HG03521 (cell line): Measurements from ENCODE around the gene KATNB1.

Experiments used
- ATAC-seq: cut with Tn5 transposase; IDR thresholded peaks from one replicate; pipeline ENCODE4 v1.9.1; 2021; ENCODE audit warnings: mild to moderate bottlenecking, moderate library complexity; ENCODE audit not compliant: unreplicated experiment

KATNB1 gene

DNA sequence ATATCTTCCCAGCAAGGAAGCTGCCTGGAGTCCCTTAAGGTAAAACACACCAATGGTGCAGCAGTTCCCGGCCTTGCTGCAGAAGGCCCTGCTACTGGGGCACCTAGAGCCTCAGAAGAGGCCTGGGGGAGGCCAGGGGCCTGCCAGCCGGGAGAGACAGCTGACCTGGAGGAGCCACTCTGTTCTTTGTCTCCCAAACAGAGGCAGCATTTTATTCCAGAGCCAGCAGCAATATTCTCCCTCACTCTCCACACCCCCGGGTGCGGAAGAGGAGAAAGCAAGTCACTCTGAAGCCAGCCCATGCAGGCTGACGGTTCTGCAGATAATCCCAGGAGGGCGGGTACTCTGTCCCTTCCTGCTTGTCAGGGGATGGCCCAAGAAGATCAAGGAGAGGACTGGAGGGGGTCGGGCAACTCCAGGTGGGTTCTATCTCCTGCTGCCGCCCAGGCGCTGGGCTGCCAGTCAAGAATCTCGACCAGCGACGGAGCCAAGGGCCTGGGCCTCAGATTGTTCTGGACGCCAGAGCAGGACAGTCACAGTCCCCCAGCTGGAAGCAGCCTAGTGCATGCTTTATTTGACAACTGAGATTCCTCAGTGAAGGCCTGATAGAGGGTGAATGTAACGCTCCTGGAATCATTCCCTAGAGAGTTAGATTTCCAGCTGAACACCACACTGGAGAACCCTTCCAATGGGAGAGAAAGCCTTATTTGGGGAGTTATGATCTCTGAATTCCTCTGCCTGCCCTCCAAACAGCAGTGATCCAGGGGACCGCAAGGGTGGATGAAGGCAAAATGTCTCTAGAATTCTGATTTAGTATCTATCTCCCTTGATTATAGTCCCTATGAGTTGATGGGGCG is 67.8 kb downstream of the KATNB1 start:
- no peak for ATAC-seq

DNA sequence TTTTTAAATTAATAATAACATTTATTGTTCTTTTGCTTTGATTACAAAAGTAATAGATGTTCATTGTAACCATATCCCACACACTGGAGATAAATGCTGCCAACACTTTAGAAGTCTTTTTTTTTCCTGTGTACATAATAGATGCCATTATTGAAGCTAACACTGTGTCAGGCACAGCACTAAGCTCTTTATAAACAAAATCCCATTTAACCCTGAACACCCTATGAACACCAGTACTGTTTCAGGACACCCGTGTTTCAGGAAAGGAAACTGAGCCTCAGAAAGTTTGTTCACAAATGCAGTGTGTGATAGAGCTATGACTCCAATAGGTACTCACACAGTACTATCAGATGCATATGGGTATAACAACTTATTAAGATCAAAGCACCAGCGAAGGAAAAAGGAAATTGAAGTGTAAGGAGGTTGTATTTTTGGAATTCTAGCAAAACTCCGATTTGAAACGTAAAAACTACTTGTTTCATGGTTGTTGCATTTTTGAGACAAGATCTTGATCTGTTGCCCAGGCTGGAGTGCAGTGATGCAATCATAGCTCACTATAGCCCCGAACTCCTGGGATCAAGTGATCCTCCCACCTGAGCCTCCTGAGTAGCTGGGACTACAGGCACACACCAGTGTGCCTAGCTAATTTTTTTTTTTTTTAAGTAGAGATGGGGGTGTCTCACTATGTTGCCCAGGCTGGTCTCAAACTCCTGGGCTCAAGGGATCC is 68.7 kb downstream of the KATNB1 start:
- no peak for ATAC-seq

DNA sequence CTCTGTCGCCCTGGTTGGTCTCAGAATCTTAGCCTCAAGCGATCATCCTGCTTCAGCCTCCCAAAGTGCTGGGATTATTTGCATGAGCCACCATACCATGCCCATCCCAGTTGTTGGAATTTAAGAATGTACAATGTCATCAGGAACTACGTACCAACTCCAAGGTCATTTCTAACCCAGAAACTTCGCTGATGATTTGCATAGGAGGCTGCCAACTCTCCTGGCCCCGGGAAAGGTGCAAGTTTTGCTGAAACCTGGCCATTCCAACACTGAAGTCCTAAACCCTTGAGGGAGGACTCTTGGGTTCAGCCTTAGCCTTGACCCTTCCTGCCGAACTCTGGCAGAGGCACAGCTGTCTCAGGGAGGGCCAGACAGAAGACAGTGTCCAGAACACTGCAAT is 69.6 kb downstream of the KATNB1 start:
- no peak for ATAC-seq
